ENCODE measurements around the gene ARG2. TPM values are rescaled to one million over a fixed set of nuclear protein-coding genes. Genes with fewer than 3 reads are reported as not detected.

Gene ARG2
- total RNA-seq, 1 experiment from 2014 or later, result 7.0 TPM

- H3K9me2 ChIP-seq (ENCODE audit: insufficient read depth), result no peaks in the 10 kb centered on the region
- H4K20me1 ChIP-seq (ENCODE audit: insufficient read depth), result no peaks in the 10 kb centered on the region
- no peak overlapping the region for H3K9ac ChIP-seq (ENCODE audit: low read length)
- ChIA-PET POLR2A (interaction anchor here (1.3 kb wide), 1 partner anchor 118 kb away, joined by 5 read pairs; no protein-coding TSS in a partner anchor), CTCF (interaction anchor here (1.1 to 8.1 kb wide), 7 partner anchors 10 to 154 kb away, joined by 3 to 117 read pairs (median 11); partner anchors contain the start of genes PIGH and RDH12), RAD21 (ENCODE audit: low non-redundant PET in 1 of 2, low total read pairs in 2 of 2, uncharacterized antibody in 2 of 2, unreplicated experiment in 2 of 2) (interaction anchor here (1.3 to 2.4 kb wide), 2 partner anchors 122 kb away, joined by 3 to 6 read pairs; no protein-coding TSS in a partner anchor)
- no peaks in the 10 kb centered on the region for H3K4me1 ChIP-seq (ENCODE audit: control insufficient read depth in 1 of 2, insufficient read depth in 2 of 2, low read length in 2 of 2)
- ATAC-seq (no peak), DNase-seq (ENCODE audit: low read depth, low spot score) (no peak)
- no peaks in the 10 kb centered on the region for H3K9me3 ChIP-seq (ENCODE audit: control insufficient read depth in 1 of 2, insufficient read depth in 1 of 2, low read depth in 1 of 2, low read length in 2 of 2)
- H3K4me3 ChIP-seq (replicated peaks in 1 of 2; ENCODE audit: low read depth in 1 of 2, low read length in 2 of 2), result no peak overlapping the region
- TF ChIP-seq ZFX (IDR thresholded peaks at IDR 0.05), result no peak
- no peak for TF ChIP-seq ZNF274 (IDR thresholded peaks at IDR 0.05; ENCODE audit: low read depth, low read length)
- no peak for TF ChIP-seq FOSL1 (IDR thresholded peaks at IDR 0.05; ENCODE audit: low read depth)
- no peak for TF ChIP-seq EZH2phosphoT487 (IDR thresholded peaks at IDR 0.05; ENCODE audit: borderline replicate concordance)
- no peak for TF ChIP-seq EZH2 (IDR thresholded peaks at IDR 0.05)
- no peak for TF ChIP-seq JUND (IDR thresholded peaks at IDR 0.05)
- TF ChIP-seq SP1 (IDR thresholded peaks at IDR 0.05; ENCODE audit: low read depth), result no peak
- TF ChIP-seq EGR1 (IDR thresholded peaks at IDR 0.05; ENCODE audit: low read depth), result no peak
- TF ChIP-seq REST (IDR thresholded peaks at IDR 0.05; ENCODE audit: low read depth), result no peak
- H3K27me3 ChIP-seq (ENCODE audit: insufficient read depth, low read length), result no peaks in the 10 kb centered on the region
- no peak overlapping the region for H2AFZ ChIP-seq (ENCODE audit: low read depth, low read length, poor library complexity, severe bottlenecking)
- peaks cover 8 to 11% of the 10 kb centered on the region in 2 experiments; a peak in 3 of 4 replicates for H3K36me3 ChIP-seq (ENCODE audit: control insufficient read depth in 1 of 2, insufficient read depth in 2 of 2, low read length in 2 of 2)
- H3K4me2 ChIP-seq (ENCODE audit: low read length), result no peak overlapping the region
- no TSS peak for BruUV-seq (replicated peaks)
- no peak overlapping the region for H3K27ac ChIP-seq (ENCODE audit: low read depth, low read length)
- intact Hi-C loops (cut with micrococcal nuclease), result loop anchor here (10.0 kb wide), 1 partner anchor 353 kb away; no protein-coding TSS in a partner anchor
- no peaks in the 10 kb centered on the region for H3K79me2 ChIP-seq (ENCODE audit: insufficient read depth, low read length)
Observed at GRCh38 chr14:67582061-67582460, 37.7 kb upstream of the ARG2 start.
